ENCODE data around the gene BRD2. TPM values are rescaled to one million over a fixed set of nuclear protein-coding genes. Genes with fewer than 3 reads are reported as not detected.

BRD2 gene
- total RNA-seq, 2 experiments from 2014 or later: 340 to 378 TPM

- Histone ChIP-seq H3K4me1 (ENCODE audit: insufficient read depth, low read length) (peaks cover 26% of the 10 kb centered on the region), H3K27ac (ENCODE audit: low read depth in 1 of 2, low read length in 2 of 2) (no peak overlapping the region), H3K36me3 (ENCODE audit: insufficient read depth, low read length) (no peaks in the 10 kb centered on the region), H3K9me3 (ENCODE audit: control insufficient read depth in 1 of 2, insufficient read depth in 1 of 2, low read length in 2 of 2) (no peaks in the 10 kb centered on the region), H3K27me3 (ENCODE audit: control insufficient read depth in 1 of 2, insufficient read depth in 2 of 2, low read length in 2 of 2) (no peaks in the 10 kb centered on the region), H3K4me3 (ENCODE audit: low read length) (no peak overlapping the region)
- ATAC-seq (ENCODE audit: poor library complexity) (no peak), DNase-seq (no peak)
- Mint-ChIP-seq H3K4me1 (ENCODE audit: low read depth) (peaks cover 43% of the 10 kb centered on the region), H3K27ac (peak overlapping the region; percentile 82), H3K36me3 (ENCODE audit: low read depth) (no peaks in the 10 kb centered on the region), H3K4me3 (no peak overlapping the region), H3K9me3 (no peaks in the 10 kb centered on the region), H3K27me3 (no peaks in the 10 kb centered on the region)
- intact Hi-C loops (cut with DNase I, micrococcal nuclease): loop anchor here (1.0 to 2.0 kb wide), 6 partner anchors 12 to 69 kb away; partner anchors contain the start of gene HLA-DMB (in 1 of the 2)
- ChIA-PET POLR2A (interaction anchor here (0.7 to 8.3 kb wide), 15 partner anchors 8 to 115 kb away, joined by 3 to 323 read pairs (median 5); partner anchors contain the start of genes BRD2, HLA-DMB, PSMB8 and TAP2), CTCF (interaction anchor here (0.8 to 8.4 kb wide), 18 partner anchors 9 to 255 kb away, joined by 3 to 177 read pairs (median 6); partner anchors contain the start of genes BRD2, HLA-DMB, RING1 and TAP2)
- TF ChIP-seq CTCF (IDR thresholded peaks at IDR 0.05): no peak
Observed at GRCh38 chr6:32953775-32954174, 14.6 kb upstream of the BRD2 start.

- no peaks in the 10 kb centered on the region for H3K9me3 Mint-ChIP-seq
- DNase-seq (no peak), ATAC-seq (ENCODE audit: poor library complexity) (no peak)
- no peak overlapping the region for H3K27ac Mint-ChIP-seq
- POLR2A ChIA-PET: interaction anchor here (0.6 to 8.3 kb wide), 9 partner anchors 10 to 122 kb away, joined by 3 to 323 read pairs (median 8); partner anchors contain the start of genes BRD2 and HLA-DMB
- no peak overlapping the region for H3K4me3 Mint-ChIP-seq
- intact Hi-C loops (cut with DNase I, micrococcal nuclease): loop anchor here in 1 of 2 experiments (2.0 kb wide), 1 partner anchor 31 kb away; no protein-coding TSS in a partner anchor
- no peaks in the 10 kb centered on the region for H3K27me3 ChIP-seq (ENCODE audit: control insufficient read depth in 1 of 2, insufficient read depth in 2 of 2, low read length in 2 of 2)
- no peaks in the 10 kb centered on the region for H3K36me3 Mint-ChIP-seq (ENCODE audit: low read depth)
- H3K27me3 Mint-ChIP-seq: no peaks in the 10 kb centered on the region
- H3K4me1 ChIP-seq (ENCODE audit: insufficient read depth, low read length): peaks cover 26% of the 10 kb centered on the region
- H3K27ac ChIP-seq (ENCODE audit: low read depth in 1 of 2, low read length in 2 of 2): no peak overlapping the region
- no peaks in the 10 kb centered on the region for H3K9me3 ChIP-seq (ENCODE audit: control insufficient read depth in 1 of 2, insufficient read depth in 1 of 2, low read length in 2 of 2)
- H3K4me1 Mint-ChIP-seq (ENCODE audit: low read depth): peaks cover 38% of the 10 kb centered on the region
- CTCF ChIA-PET: interaction anchor here (1.2 to 8.4 kb wide), 14 partner anchors 9 to 116 kb away, joined by 3 to 177 read pairs (median 12); partner anchors contain the start of genes BRD2, HLA-DMB and TAP2
- H3K36me3 ChIP-seq (ENCODE audit: insufficient read depth, low read length): no peaks in the 10 kb centered on the region
- no peak for TF ChIP-seq CTCF (IDR thresholded peaks at IDR 0.05)
- H3K4me3 ChIP-seq (ENCODE audit: low read length): no peak overlapping the region
Observed at GRCh38 chr6:32954267-32954666, 14.1 kb upstream of the BRD2 start.

GRCh38 chr6:32954986-32955802 lies 13.2 kb upstream of the BRD2 start:
- intact Hi-C loops (cut with DNase I, micrococcal nuclease): loop anchor here in 1 of 2 experiments (2.0 kb wide), 1 partner anchor 30 kb away; no protein-coding TSS in a partner anchor
- Mint-ChIP-seq H3K27ac (no peak overlapping the region), H3K9me3 (no peaks in the 10 kb centered on the region), H3K36me3 (ENCODE audit: low read depth) (no peaks in the 10 kb centered on the region), H3K4me3 (no peak overlapping the region), H3K4me1 (ENCODE audit: low read depth) (peaks cover 29% of the 10 kb centered on the region), H3K27me3 (no peaks in the 10 kb centered on the region)
- peak; percentile 36 for TF ChIP-seq CTCF (IDR thresholded peaks at IDR 0.05)
- no peak for ATAC-seq (ENCODE audit: poor library complexity)
- ChIA-PET CTCF (interaction anchor here (0.6 to 8.4 kb wide), 13 partner anchors 8 to 1603 kb away, joined by 3 to 177 read pairs (median 9); partner anchors contain the start of genes BRD2, HLA-DMB and TAP2), POLR2A (interaction anchor here (0.6 to 8.3 kb wide), 11 partner anchors 9 to 960 kb away, joined by 3 to 323 read pairs (median 4); partner anchors contain the start of genes BRD2 and HLA-DMB)
- no peak overlapping the region for H3K4me3 ChIP-seq (ENCODE audit: low read length)
- no peak overlapping the region for H3K27ac ChIP-seq (ENCODE audit: low read depth in 1 of 2, low read length in 2 of 2)
- H3K36me3 ChIP-seq (ENCODE audit: insufficient read depth, low read length): no peaks in the 10 kb centered on the region
- peaks cover 21% of the 10 kb centered on the region for H3K4me1 ChIP-seq (ENCODE audit: insufficient read depth, low read length)
- peak in 4 of 14 experiments; percentile 48 to 71 (median 66) for DNase-seq
- no peaks in the 10 kb centered on the region for H3K9me3 ChIP-seq (ENCODE audit: control insufficient read depth in 1 of 2, insufficient read depth in 1 of 2, low read length in 2 of 2)
- H3K27me3 ChIP-seq (ENCODE audit: control insufficient read depth in 1 of 2, insufficient read depth in 2 of 2, low read length in 2 of 2): no peaks in the 10 kb centered on the region
